OCI-LY3 (cell line): ENCODE data around the gene SLC9A2.
A peak's percentile ranks its signal among the peaks of the same experiment; 100 is the strongest.

ENCODE experiments used
- H2AFZ ChIP-seq: fragments of 200-600, 300-600 bp; shearing (Covaris generic); 2 replicates; pipeline ENCODE4 v1.6.0; 2014; ENCODE audit warnings: antibody characterized with exemption, low read depth, low read length
- H3K27ac ChIP-seq: fragments of 200-600, 300-600 bp; sonication (generic); 2 replicates; pipeline ENCODE4 v1.5.1; 2014; ENCODE audit warnings: mild to moderate bottlenecking, low read length, moderate library complexity, mixed read lengths
- H3K27me3 ChIP-seq: fragments of 200-600, 300-600 bp; sonication (generic); 2 replicates; pipeline ENCODE4 v1.6.1; 2014; ENCODE audit warnings: low read depth, low read length, mixed read lengths
- H3K36me3 ChIP-seq: fragments of 200-600, 300-600 bp; sonication (generic); replicated peaks from 2 replicates; pipeline ENCODE3; 2014; ENCODE audit warnings: low read depth, low read length, mixed read lengths
- H3K4me1 ChIP-seq: fragments of 300-600, 200-600 bp; sonication (generic); 2 replicates; pipeline ENCODE4 v1.6.1; 2014; ENCODE audit warnings: low read length, mixed read lengths
- H3K4me2 ChIP-seq: fragments of 200-600, 300-600 bp; sonication (generic); 2 replicates; pipeline ENCODE4 v1.6.1; 2014; ENCODE audit warnings: low read length, mixed read lengths
- H3K4me3 ChIP-seq: fragments of 300-600, 200-600 bp; sonication (generic); 2 replicates; pipeline ENCODE4 v1.5.1; 2014; ENCODE audit warnings: antibody characterized with exemption, mild to moderate bottlenecking, low read length, moderate library complexity
- H3K79me2 ChIP-seq: fragments of 300-600, 200-600 bp; shearing (Covaris generic); 2 replicates; pipeline ENCODE4 v1.6.1; 2014; ENCODE audit warnings: mild to moderate bottlenecking, low read length, mixed read lengths
- H3K9ac ChIP-seq: fragments of 300-600, 200-600 bp; shearing (Covaris generic); 2 replicates; pipeline ENCODE4 v1.6.0; 2014; ENCODE audit warnings: mild to moderate bottlenecking, low read length, moderate library complexity
- H3K9me3 ChIP-seq: fragments of 200-600, 300-600 bp; shearing (Covaris generic); 2 replicates; pipeline ENCODE4 v1.6.1; 2014; ENCODE audit warnings: low read length, mixed read lengths; ENCODE audit not compliant: insufficient read depth
- H4K20me1 ChIP-seq: fragments of 200-600, 300-600 bp; sonication (generic); 2 replicates; pipeline ENCODE4 v1.6.1; 2016; ENCODE audit warnings: low read length, mixed read lengths; ENCODE audit not compliant: insufficient read depth
- CTCF ChIP-seq: fragments of 200-600, 300-600 bp; sonication (generic); IDR thresholded peaks from 2 replicates; pipeline ENCODE4 v1.5.1; 2014; ENCODE audit warnings: antibody characterized with exemption, low read length, low read depth
- EZH2phosphoT487 ChIP-seq: fragments of 200-600 bp; shearing (Covaris generic); IDR thresholded peaks from 2 replicates; pipeline ENCODE4 v1.6.1; 2018; ENCODE audit warnings: antibody characterized with exemption, mixed run types, low read depth

Gene SLC9A2

GRCh38 chr2:102668171-102668570 lies 48.8 kb downstream of the SLC9A2 start:
- Histone ChIP-seq H3K9me3 (no peaks in the 10 kb centered on the region), H3K36me3 (no peaks in the 10 kb centered on the region), H3K27ac (peak overlapping the region; percentile 77), H3K4me3 (peak overlapping the region; percentile 59), H3K4me1 (peaks cover 80% of the 10 kb centered on the region), H2AFZ (peak overlapping the region; percentile 22; the same call in 1 of the 2 replicates), H3K79me2 (no peaks in the 10 kb centered on the region), H3K9ac (peak overlapping the region; percentile 23; the same call in 1 of the 2 replicates), H4K20me1 (no peaks in the 10 kb centered on the region), H3K4me2 (peak overlapping the region; percentile 76), H3K27me3 (no peaks in the 10 kb centered on the region)
- TF ChIP-seq CTCF (no peak), EZH2phosphoT487 (no peak)

DNA sequence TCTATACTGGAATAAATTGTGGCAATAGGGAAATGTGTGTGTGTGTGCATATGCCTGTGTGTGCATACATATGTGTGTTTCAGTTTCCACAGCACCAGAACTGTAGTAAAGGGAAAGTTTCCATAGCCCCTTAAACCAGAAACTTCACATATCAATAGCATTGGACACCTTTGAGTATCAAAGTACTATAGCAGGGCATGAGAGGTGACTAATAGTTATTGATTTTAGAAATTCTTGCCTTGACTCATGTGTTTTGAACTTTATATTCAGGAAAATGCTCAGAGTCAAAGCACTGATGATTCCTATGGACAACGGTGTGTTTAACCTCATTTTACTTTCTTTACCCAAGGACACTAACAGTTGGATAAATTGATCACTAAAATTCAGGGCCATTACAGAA lies 50.0 kb downstream of the SLC9A2 start:
- H4K20me1 ChIP-seq, result no peaks in the 10 kb centered on the region
- no peaks in the 10 kb centered on the region for H3K36me3 ChIP-seq
- no peak overlapping the region for H2AFZ ChIP-seq
- no peak for TF ChIP-seq CTCF
- no peak for TF ChIP-seq EZH2phosphoT487
- H3K4me1 ChIP-seq, result peaks cover 70% of the 10 kb centered on the region
- H3K79me2 ChIP-seq, result no peaks in the 10 kb centered on the region
- no peak overlapping the region for H3K9ac ChIP-seq
- no peaks in the 10 kb centered on the region for H3K9me3 ChIP-seq
- peak overlapping the region; percentile 77 for H3K27ac ChIP-seq
- no peaks in the 10 kb centered on the region for H3K27me3 ChIP-seq
- no peak overlapping the region for H3K4me3 ChIP-seq
- peak overlapping the region; percentile 76 for H3K4me2 ChIP-seq

- Histone ChIP-seq H3K79me2 (no peaks in the 10 kb centered on the region), H3K4me3 (peak overlapping the region; percentile 32; the same call in 1 of the 2 replicates), H3K9ac (peak overlapping the region; percentile 36; the same call in 1 of the 2 replicates), H3K36me3 (no peaks in the 10 kb centered on the region), H3K27ac (peak overlapping the region; percentile 70), H2AFZ (peak overlapping the region; percentile 47; the same call in 1 of the 2 replicates), H3K9me3 (no peaks in the 10 kb centered on the region), H4K20me1 (no peaks in the 10 kb centered on the region), H3K4me2 (peak overlapping the region; percentile 66), H3K4me1 (peaks cover 59% of the 10 kb centered on the region), H3K27me3 (no peaks in the 10 kb centered on the region)
- TF ChIP-seq EZH2phosphoT487 (no peak), CTCF (no peak)
Observed at GRCh38 chr2:102672107-102672776, 52.9 kb downstream of the SLC9A2 start.

DNA sequence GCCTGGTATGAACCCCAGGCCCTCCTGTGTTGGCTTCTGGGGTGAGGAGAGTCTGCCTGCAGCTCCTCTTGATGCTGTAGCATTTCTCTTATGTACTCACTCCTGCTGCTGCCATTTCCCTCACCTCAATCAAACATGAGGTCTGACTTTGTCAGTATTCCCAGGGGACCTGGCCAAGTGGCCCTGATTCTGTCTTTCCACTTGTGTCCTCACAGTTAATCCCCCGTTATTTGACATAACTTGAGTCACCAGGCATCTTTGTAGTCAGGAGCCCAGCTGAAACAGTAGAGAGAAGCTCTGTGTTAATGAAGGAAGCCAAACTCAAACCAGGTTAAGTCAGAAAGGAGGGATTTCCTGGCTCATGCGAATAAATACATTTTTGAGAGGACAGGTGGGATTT lies 55.0 kb downstream of the SLC9A2 start:
- H3K27me3 ChIP-seq, result no peaks in the 10 kb centered on the region
- H3K4me2 ChIP-seq, result no peak overlapping the region
- H3K9me3 ChIP-seq, result no peaks in the 10 kb centered on the region
- TF ChIP-seq CTCF (no peak), EZH2phosphoT487 (no peak)
- no peak overlapping the region for H2AFZ ChIP-seq
- no peak overlapping the region for H3K9ac ChIP-seq
- no peak overlapping the region for H3K4me3 ChIP-seq
- no peak overlapping the region for H3K27ac ChIP-seq
- H4K20me1 ChIP-seq, result no peaks in the 10 kb centered on the region
- H3K36me3 ChIP-seq, result no peaks in the 10 kb centered on the region
- no peaks in the 10 kb centered on the region for H3K79me2 ChIP-seq
- peaks cover 43% of the 10 kb centered on the region for H3K4me1 ChIP-seq
